Uterus (tissue), 4 donors: ENCODE data around the gene ASPSCR1. TPM values are rescaled to one million over a fixed set of nuclear protein-coding genes. Genes with fewer than 3 reads are reported as not detected.
A peak's percentile ranks its signal among the peaks of the same experiment; 100 is the strongest.

Source experiments
- DNase-seq, 2 donors: peaks; one replicate each; pipeline ENCODE4 v3.0.0-alpha.2; 2019 to 2020
- H3K27ac ChIP-seq, 2 donors: fragments of 200-600 bp; sonication (generic); 1 replicate in 1 of 2; 2 replicates in 1 of 2; pipeline ENCODE4 v1.5.1; 2016 to 2018
- H3K27me3 ChIP-seq, 2 donors: fragments of 200-600 bp; sonication (generic); one replicate each; pipeline ENCODE4 v1.5.1; 2018 to 2019; ENCODE audit warnings: control low read depth in 1 of 2
- H3K36me3 ChIP-seq, 2 donors: fragments of 200-600 bp; sonication (generic); one replicate each; pipeline ENCODE4 v1.5.1; 2019; ENCODE audit warnings: control low read depth in 1 of 2
- H3K4me1 ChIP-seq, 2 donors: fragments of 200-600 bp; sonication (generic); one replicate each; pipeline ENCODE4 v1.5.1; 2018 to 2019; ENCODE audit warnings: control low read depth in 1 of 2
- H3K4me3 ChIP-seq, 2 donors: fragments of 200-600 bp; sonication (generic); 1 replicate in 1 of 2; 2 replicates in 1 of 2; pipeline ENCODE4 v1.5.1; 2018 to 2019; ENCODE audit warnings: mild to moderate bottlenecking in 1 of 2
- H3K9me3 ChIP-seq, 2 donors: fragments of 200-600 bp; sonication (generic); one replicate each; pipeline ENCODE4 v1.5.1; 2019; ENCODE audit warnings: control low read depth in 1 of 2
- CTCF ChIP-seq, 4 experiments: fragments of 200-600 bp in 2 of 4; fragments of 450-650 bp in 2 of 4; sonication (generic) in 2 of 4; IDR thresholded peaks; one replicate each; pipeline ENCODE4 v1.5.1; 2016 to 2019; ENCODE audit warnings: antibody characterized with exemption in 4 of 4, mild to moderate bottlenecking in 2 of 4, moderate library complexity in 1 of 4
- POLR2A ChIP-seq, 2 donors: fragments of 450-650 bp; IDR thresholded peaks; one replicate each; pipeline ENCODE4 v1.6.1; 2016; ENCODE audit warnings: antibody characterized with exemption in 2 of 2, mild to moderate bottlenecking in 1 of 2, moderate library complexity in 1 of 2
- intact Hi-C: fragments of 100-400 bp; cut with DNase I; formaldehyde crosslinking; loops from one replicate; pipeline ENCODE4 v1.15.1; 2023; ENCODE audit warnings: low total_unique reads
- total RNA-seq, 4 donors: library from RNA; depleted of rRNA in 3 of 4; stranded (reverse); fragments of >200 nt in 3 of 4; gene quantifications; one replicate each; pipeline versions ENCODE4 v1.1.0 to v1.2.4, GENCODE V29; 2014 to 2023
- donor health status: DM: yes; HTN: yes; CAD: no.

ASPSCR1 gene
- total RNA-seq, 4 donors from 2014 or later = 3.5 to 34.2 (median 13.6) TPM

GRCh38 chr17:82006468-82007227 is 29.2 kb downstream of the ASPSCR1 start:
- H3K27ac ChIP-seq = peak overlapping the region in 1 of 2 donors; percentile 7

DNA sequence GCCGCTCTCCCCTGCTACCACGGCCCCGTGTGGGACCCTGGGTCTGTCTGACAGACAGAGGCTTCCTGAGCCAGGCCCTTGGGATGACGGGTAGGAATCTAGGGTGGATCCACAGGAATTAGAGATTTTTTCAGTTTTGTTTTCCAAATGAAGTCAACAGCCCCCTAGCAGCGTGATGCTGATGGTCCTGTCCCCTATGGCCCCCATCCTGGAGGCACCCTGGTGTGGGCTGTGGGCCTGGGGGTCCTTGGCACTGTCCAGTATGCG is 29.7 kb downstream of the ASPSCR1 start:
- Histone ChIP-seq H3K9me3 (no peaks in the 10 kb centered on the region), H3K36me3 (no peaks in the 10 kb centered on the region), H3K27me3 (no peaks in the 10 kb centered on the region), H3K4me3 (no peak overlapping the region), H3K27ac (no peak overlapping the region), H3K4me1 (peaks cover 8 to 15% of the 10 kb centered on the region in 2 donors)
- TF ChIP-seq CTCF (IDR thresholded peaks at IDR 0.05) (no peak), POLR2A (IDR thresholded peaks at IDR 0.05) (no peak)
- no peak for DNase-seq
- intact Hi-C loops = no loop called here

More at GRCh38 chr17:82006468-82007227, 29.2 kb downstream of the ASPSCR1 start:
- Histone ChIP-seq H3K4me1 (peaks cover 8 to 15% of the 10 kb centered on the region in 2 donors), H3K4me3 (no peak overlapping the region), H3K36me3 (no peaks in the 10 kb centered on the region), H3K9me3 (no peaks in the 10 kb centered on the region), H3K27me3 (no peaks in the 10 kb centered on the region)
- TF ChIP-seq CTCF (IDR thresholded peaks at IDR 0.05) (no peak), POLR2A (IDR thresholded peaks at IDR 0.05) (no peak)
- intact Hi-C loops = no loop called here
- peak; percentile 70 to 73 for DNase-seq

DNA sequence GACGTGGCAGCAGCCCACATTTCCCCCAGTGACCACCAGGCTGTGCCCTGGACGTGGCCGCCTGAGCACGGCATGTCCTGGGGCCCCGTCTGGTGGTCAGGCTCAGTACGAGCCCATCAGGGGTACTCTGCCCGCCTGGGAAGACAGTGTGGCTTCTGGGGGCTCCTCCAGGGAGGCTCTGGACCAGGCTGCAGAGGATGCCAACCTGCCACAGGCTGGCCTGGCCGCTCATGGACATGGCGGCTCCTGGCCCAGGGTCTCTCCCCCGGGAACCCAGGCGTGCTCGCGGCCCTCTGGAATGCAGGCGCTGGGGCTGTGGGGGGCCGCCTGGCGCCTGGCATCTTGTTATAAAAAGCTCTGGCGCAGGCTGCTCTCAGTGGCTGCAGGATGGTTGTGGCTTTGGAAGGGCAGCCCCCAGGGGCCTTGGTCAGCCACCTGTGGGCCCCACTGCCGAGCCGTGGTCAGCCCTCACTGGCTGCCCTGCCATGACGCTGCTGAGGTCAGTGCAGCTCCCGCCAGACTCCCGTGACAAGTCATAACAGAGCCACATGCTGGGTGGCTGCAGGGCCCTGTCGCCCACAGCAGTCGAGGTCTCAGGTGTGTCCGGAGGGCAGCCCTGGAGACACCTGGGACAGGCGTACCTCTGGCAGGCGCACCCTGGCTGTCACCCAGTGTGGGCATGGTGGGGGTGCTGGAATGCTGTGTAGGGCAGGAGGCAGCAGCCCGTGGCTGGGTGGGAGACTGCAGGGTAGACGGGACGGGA is 30.2 kb downstream of the ASPSCR1 start:
- intact Hi-C loops = no loop called here
- Histone ChIP-seq H3K36me3 (no peaks in the 10 kb centered on the region), H3K4me1 (peaks cover 8 to 15% of the 10 kb centered on the region in 2 donors), H3K27ac (no peak overlapping the region), H3K9me3 (no peaks in the 10 kb centered on the region), H3K27me3 (no peaks in the 10 kb centered on the region), H3K4me3 (no peak overlapping the region)
- no peak for TF ChIP-seq CTCF (IDR thresholded peaks at IDR 0.05)
- no peak for TF ChIP-seq POLR2A (IDR thresholded peaks at IDR 0.05)
- no peak for DNase-seq

DNA sequence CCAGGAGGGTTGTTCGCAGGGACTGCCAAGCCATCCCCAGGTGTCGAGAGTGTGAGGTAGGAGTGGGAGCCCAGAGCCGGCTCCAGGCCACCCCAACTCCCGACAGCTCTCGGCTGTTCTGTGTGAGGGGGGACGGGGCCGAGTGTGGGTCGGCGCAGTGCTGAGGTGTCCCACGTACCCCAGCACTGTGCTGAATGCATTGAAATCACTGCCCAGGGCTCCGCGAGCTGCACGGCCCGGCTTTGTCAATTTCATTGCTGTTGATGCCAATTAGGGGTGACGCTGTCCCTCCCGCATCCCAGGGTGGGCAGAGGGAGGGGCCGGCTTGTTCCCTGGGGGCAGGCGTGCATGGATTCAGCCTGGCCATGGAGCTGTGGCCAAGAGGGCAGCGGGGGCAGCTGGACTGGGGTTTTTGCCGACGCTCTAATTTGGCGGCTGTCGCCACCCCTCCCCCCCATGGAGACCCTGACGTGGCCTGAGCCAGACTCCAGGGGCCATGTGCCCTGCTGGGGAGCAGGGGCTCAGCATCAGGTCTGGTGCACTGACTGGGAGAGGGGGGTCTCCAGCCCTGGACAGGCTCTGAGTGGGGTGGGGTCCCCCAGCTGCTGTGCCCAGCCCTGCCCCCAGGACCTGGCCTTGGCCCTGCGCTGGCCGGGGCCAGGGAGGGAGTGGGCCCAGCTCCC is 31.0 kb downstream of the ASPSCR1 start:
- no peaks in the 10 kb centered on the region for H3K36me3 ChIP-seq
- intact Hi-C loops = no loop called here
- no peaks in the 10 kb centered on the region for H3K27me3 ChIP-seq
- no peak overlapping the region for H3K27ac ChIP-seq
- H3K4me1 ChIP-seq = peaks cover 2 to 13% of the 10 kb centered on the region in 2 donors
- no peak for DNase-seq
- H3K4me3 ChIP-seq = no peak overlapping the region
- H3K9me3 ChIP-seq = no peaks in the 10 kb centered on the region
- TF ChIP-seq POLR2A (IDR thresholded peaks at IDR 0.05) = no peak
- no peak for TF ChIP-seq CTCF (IDR thresholded peaks at IDR 0.05)
